Fibroblast of mammary gland (primary cell): ENCODE measurements around the gene PTEN.
"Not testable (repeated sequence)": the region's sequence is repeated elsewhere in the genome, so short reads cannot be mapped to it uniquely, and the experiment has no call there.

Experiments used
- DNase-seq: peaks from one replicate; pipeline ENCODE4 v3.0.0-alpha.2; 2010; ENCODE audit warnings: low read depth
- H3K4me3 ChIP-seq: 2 replicates; pipeline ENCODE4 v1.5.1; 2011; ENCODE audit warnings: low read depth, mild to moderate bottlenecking, low read length, moderate library complexity; ENCODE audit not compliant: control insufficient read depth
- TF ChIP-seq, protein P1 (sequence below): conservative IDR thresholded peaks from 2 replicates; pipeline ENCODE4 v1.5.1; 2011; ENCODE audit warnings: low read depth, low read length, inconsistent platforms; ENCODE audit not compliant: control insufficient read depth, insufficient read depth

PTEN gene

DNA sequence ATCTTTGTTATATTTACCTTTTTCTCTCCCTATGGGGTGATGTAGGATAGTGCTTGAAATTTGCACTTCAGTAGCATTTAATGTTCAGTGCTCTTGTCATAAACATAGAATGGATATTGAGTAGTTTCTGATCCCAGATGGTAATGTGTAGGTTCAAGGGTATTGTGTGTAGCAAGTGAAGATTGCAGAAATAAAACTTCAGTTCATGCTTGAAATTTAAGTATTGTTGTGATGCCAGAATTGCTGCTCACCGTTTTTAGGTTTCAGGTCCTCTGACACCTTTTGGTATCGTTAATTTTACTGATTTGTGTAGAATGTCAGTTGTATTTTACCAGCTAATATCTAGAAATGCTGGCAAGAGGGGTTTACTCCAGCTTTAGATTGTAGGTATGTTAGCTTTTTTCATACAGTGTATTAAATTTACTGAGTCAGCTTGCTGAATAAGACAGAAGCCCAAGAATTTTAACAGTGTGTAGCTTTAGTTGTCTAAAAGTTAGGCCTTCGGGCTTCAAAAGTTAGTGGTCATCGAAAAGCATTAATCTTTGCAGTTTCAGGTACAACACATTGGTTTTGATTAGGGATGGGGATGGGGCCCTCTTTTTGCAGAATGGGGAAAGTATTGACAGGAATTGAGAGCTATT, 1.9 kb downstream of the PTEN start:
- DNase-seq = no peak
- peak overlapping the region; percentile 91 for H3K4me3 ChIP-seq
- TF ChIP-seq, protein P1, sequence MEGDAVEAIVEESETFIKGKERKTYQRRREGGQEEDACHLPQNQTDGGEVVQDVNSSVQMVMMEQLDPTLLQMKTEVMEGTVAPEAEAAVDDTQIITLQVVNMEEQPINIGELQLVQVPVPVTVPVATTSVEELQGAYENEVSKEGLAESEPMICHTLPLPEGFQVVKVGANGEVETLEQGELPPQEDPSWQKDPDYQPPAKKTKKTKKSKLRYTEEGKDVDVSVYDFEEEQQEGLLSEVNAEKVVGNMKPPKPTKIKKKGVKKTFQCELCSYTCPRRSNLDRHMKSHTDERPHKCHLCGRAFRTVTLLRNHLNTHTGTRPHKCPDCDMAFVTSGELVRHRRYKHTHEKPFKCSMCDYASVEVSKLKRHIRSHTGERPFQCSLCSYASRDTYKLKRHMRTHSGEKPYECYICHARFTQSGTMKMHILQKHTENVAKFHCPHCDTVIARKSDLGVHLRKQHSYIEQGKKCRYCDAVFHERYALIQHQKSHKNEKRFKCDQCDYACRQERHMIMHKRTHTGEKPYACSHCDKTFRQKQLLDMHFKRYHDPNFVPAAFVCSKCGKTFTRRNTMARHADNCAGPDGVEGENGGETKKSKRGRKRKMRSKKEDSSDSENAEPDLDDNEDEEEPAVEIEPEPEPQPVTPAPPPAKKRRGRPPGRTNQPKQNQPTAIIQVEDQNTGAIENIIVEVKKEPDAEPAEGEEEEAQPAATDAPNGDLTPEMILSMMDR = no peak

DNA sequence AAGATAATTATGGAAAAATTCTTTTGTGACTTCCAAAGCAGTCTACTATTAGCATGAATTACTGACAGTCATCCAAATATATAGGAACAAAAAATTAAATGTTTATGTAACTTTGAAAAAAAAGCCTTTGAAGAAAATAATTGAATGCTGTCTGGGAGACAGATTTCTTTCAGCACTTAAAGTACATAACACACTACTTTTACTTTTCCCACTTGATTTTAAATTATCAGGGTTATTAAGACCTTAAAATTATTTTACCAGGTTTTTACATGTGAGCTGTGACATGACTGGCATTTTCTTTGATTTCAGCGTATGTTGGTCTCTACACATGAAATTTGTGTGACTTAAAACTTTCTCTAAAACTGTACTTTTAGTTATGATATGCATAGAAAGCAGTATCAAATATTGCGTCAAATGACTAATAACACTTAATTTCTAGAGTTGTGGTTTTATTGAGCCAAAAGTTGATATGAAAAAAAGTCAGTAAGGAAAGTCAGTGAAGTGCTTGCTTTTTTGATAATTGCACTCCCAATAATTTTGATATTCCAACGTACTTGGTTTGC, 3.1 kb downstream of the PTEN start:
- H3K4me3 ChIP-seq = peak overlapping the region; percentile 91
- DNase-seq = no peak
- TF ChIP-seq, protein P1 = no peak

DNA sequence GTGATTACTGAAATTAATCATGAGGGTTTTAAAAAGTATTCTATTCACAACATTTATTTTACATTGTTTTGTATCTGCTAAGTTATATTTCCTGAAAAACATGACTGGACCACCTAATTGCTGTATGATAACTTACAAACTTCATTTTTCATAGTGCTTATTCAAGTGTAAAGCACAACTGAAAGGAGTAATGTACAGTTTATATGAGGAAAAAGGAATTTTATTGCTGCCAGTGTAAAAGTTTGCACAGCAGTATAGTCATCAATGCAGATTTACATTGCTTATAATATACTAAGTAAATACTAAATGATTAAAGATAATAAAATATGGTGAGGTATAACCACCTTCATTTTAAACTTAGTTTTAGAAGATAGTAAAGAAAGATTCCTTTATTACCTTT, 4.0 kb downstream of the PTEN start:
- TF ChIP-seq, protein P1 = no peak
- no peak for DNase-seq
- H3K4me3 ChIP-seq = peak overlapping the region; percentile 91

DNA sequence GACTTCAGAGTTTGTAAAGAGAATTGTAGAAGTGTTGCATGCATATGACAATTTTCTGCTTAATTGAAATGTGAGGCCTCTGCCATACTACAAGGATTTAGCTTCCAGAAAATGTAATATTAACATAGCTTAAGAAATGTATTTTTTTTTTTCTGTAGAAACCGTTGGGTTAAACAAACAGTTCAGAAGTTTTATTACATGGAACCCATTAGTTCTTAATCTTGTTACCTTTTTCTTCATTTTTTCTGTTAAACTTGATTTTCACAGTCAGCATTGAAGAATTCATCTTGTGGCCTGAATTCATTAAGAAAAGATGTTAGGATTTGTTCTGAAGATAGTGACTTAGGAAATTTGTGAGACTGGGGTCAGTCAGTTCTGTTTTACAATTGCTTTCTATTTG, 4.9 kb downstream of the PTEN start:
- H3K4me3 ChIP-seq = peak overlapping the region; percentile 91
- TF ChIP-seq, protein P1 = no peak
- no peak for DNase-seq

DNA sequence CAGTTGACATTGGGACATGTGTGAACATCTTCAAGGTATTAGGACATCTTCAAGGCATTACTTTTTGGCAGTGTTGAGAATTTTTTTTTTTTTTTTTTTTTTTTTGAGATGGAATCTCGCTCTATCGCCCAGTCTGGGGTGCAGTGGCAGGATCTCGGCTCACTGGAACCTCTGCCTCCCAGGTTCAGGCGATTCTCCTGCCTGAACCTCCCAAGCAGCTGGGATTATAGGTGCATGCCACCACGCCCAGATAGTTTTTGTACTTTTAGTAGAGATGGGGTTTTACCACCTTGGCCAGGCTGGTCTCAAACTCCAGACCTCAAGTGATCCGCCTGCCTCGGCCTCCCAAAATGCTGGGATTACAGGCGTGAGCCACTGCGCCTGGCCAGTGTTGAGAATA, 5.7 kb downstream of the PTEN start:
- H3K4me3 ChIP-seq, DNase-seq: not testable (repeated sequence)

DNA sequence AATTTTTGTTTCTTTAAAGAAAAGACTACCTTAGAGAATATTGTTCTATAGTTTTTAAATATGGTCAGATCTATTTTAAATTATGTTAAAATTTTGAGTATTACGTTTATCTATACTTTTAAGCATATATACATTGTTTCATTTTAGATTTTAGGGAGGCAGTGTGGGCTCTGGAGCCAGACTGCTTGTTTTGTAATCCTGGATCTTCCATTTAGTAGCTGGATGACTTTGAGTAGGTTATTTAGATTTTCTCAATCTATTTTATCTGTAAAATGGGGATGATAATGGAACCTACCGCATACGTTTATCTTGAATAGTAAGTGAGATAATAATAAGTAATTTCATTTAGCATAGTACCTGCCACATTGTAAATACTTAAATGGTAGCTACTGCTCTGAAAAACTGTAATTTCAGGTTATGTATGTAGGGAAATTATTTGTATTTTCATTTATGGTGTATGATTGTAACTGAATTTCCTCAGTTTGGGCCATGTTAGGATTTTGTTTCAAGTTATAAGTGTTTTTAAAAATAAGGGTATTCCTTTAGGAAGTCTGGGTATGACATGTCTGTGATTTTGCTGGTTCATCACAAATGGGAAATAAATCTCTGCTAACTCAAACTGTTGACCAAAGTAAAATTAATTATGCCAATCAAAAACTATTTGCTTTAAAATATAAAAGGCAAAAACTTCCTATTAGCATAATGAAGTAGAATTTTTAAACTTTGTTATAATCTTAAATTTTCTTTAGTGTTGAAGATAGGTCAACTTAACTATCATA, 6.5 kb downstream of the PTEN start:
- TF ChIP-seq, protein P1 = no peak
- no peak for DNase-seq
- H3K4me3 ChIP-seq = no peak overlapping the region

DNA sequence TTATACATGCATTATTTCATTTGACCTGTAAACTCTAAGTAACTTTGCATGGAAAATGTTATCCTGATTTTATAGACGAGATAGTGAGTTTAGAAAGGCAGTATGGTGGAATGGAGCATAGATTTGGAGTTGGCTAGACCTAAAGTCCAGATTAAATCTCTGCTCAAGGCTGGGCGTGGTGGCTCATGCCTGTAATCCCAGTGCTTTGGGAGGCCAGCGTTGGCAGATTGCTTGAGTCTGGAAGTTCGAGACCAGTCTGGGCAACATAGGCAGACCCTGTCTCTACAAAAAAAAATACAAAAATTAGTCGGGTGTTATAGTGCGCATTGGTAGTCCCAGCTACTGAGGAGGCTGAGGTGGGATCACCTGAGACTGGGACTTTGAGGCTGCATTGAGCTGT, 9.4 kb downstream of the PTEN start:
- H3K4me3 ChIP-seq = no peak overlapping the region
- TF ChIP-seq, protein P1 = no peak
- no peak for DNase-seq
